Fibroblast of peridontal ligament (primary cell): Measurements from ENCODE around the gene MDK.

ENCODE experiments used
- DNase-seq: peaks from one replicate; pipeline ENCODE4 v3.0.0-alpha.2; 2010; ENCODE audit errors: extremely low read depth

Gene MDK

DNA sequence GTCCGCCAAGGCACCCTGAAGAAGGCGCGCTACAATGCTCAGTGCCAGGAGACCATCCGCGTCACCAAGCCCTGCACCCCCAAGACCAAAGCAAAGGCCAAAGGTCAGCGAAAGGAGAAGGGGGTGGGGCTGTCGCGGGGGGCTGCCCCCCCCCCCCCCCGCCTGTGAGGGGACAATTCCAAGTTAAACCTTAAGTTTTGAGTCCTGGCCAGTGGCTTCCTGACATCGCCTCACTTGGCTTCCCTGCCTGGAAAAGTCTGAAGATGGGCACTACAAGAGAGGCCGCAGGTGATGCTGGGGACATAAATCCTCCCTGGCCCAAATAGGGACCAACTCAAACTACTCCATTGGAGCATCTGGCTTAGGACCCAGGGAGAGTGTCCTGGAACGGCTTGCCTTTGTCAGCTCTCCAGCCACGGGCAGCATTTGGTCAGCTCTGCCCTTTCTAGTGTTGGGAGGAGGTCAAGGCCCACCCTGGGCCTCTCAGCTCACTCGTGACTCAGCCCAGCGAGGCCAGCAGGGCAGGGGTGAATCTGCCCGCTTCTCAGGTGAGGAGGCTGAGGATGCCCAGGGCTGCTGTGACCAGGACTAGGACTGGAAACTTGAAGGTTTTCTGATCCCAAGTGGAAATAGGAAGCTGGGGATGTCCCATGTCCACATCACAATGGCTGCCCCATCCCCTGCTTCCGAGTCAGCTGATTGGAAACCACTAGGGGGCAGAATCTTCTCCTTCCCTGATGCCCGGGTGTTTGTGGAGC, 1.4 kb downstream of the MDK start:
- DNase-seq, result peak; percentile 49

DNA sequence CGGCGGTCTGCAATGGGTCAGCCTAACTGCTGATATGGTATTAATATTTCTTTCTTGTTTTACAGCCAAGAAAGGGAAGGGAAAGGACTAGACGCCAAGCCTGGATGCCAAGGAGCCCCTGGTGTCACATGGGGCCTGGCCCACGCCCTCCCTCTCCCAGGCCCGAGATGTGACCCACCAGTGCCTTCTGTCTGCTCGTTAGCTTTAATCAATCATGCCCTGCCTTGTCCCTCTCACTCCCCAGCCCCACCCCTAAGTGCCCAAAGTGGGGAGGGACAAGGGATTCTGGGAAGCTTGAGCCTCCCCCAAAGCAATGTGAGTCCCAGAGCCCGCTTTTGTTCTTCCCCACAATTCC, 1.9 kb downstream of the MDK start:
- no peak for DNase-seq

DNA sequence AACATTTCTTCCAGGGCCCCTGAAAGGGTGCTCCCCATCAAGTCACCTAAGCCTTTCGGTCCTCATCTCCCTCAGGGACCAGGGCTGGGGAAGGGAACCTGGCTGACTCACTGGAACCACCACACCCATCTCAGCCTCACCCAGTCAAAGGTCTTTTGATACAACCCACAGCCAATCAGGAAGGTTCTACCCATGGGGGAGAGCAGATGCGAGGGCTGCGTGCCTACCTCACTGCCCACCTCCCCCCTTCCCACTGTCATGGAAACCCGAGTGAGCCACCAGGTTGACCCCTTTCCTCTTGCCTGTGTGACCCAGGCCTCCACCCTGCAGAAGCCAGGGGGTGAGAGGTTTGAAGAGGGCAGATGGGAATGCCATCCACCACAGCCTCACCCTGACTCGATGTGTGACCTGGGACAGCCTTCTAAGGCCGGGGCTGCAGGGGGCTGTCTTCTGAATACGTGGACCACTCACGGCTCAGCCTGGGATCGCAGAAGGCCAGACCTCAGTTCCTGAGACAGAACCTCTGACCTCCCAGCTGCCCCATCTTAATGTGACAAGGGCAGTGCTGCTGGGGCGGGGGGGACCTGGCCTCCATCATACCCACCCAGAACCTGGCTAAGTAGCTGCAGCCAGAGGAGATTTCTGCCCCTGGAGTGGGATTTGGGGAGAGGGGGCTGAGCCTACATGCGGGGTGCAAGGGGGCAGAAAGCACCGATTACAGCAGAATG, 2.7 kb downstream of the MDK start:
- no peak for DNase-seq

DNA sequence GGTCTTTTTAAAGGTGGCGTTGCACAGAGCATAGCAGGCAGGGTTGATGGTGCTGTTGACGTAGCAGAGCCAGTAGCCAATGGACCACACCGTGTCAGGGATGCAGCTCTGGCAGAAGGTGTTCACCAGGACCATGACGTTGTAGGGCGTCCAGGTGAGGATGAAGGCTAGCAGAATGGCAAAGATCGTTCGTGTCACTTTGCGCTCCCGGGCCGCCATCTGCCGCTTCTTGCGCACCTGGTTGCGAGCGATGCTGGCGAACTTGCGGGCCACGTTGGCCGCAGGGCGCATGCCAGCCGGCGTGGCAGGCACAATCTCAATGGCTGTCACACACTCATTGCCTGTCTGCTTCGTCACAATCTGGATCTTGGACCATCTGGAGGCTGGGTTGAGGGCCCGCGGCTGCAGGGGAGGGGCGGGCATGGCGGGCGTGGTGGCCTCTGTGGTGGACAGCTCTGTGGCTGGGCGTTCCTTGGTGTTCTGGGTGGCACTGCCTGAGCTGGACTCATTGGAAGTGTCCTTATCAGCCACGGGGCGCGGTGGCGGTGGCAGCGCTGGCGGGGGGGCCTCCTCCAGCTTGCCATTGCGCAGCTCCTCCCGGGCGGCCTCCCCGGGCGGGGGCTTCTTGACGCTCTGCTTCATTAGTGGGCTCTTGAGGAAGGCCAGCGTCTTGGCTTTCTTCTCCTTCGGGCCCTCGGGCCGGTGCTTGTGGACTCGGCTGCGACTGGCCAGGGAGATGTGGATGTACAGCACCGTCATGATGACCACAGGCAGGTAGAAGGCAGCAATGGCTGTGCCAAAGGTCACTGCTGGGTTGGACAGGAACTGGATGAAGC, 3.9 kb downstream of the MDK start:
- DNase-seq, result no peak

DNA sequence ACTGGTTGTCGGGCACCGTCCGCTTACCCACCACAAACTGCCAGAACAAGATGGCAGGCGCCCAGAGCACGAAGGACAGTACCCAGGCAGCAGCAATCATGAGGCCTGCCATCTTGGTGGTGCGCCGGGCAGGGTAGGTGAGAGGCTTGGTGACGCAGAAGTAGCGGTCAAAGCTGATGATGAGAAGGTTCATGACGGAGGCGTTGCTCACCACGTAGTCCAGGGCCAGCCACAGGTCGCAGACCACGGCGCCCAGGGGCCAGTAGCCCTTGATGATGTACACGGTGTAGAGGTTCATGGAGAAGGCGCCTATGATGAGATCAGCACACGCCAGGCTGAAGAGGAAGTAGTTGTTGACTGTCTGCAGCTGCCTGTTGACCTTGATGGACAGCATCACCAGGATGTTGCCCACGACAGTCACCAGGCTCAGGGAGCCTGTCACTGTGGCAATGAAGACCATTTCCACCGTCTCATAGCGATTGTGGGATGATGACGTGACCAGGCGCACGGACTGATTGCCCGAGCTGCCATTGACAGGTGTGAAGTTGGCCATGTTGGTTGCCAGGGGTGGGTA, 4.6 kb downstream of the MDK start:
- DNase-seq, result no peak

DNA sequence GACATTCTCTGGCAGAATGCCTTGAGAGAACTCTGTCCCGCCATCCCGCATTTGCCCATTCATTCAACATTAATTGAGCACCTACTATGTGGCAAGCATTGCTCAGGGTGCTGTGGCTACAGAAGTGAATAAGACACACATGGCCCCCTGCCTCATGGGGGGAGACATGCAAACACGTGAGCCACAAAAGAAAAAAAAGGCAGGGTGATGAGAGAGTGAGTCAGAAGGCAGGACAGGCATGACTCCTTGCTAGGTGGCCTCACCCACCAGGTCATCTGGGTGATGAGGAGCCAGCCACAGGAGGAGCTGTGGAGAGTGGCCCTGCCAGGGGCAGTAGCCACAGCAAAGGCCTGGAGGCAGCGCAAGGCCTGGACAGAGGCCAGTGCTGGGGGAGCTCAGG, 5.2 kb downstream of the MDK start:
- no peak for DNase-seq

DNA sequence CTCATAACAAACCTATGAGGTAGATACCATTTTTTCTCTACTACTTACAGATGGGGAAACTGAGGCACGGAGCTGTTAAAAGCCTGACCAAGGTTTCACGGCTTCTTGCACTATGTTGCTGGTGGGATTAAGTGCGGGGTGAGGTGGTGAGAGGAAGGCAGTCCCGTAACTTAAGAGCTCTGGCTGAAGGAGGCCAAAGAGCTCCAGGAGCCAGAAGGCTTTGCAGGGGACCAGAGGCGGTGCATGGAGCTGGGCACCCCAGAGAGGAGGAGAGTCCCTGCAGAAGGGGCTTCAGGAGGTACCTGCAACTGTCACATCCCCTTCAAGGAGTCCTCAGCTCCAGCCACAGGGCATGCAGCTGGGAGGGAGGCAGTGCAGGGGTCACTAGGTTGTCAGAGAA, 6.0 kb downstream of the MDK start:
- no peak for DNase-seq

DNA sequence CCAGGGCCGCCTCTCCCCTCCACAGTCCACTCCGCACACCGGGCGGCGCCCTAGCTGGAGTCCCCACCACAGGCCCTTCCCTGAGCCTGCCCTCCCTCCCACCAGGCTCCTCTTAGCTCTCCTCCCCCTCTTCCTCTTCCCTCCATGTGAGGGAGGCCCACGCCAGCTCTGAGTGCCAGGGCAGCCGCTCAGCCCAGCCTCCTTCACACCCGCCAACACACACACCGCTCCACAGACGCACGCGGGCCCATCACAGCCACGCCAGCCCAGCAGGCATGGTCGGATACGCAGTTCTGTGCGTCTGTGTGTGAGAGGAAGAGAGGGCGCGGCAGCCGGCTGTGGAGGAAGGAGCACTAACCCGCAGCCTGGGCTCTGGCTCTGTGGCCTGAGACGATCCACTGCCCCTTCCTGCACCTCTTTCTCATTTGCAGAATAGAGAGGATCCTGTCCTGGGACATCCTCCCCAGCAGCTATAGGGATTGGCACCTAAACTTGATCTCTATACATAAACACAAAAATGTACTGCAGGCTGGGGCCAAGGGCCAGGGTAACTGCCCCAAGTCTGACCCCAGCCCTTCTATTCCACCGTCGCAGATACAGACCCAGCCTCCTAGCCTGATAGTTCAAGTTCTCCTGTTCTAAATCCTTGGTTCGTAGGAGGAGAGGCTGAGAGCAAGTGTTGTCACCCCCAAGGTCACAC, 6.6 kb downstream of the MDK start:
- no peak for DNase-seq

DNA sequence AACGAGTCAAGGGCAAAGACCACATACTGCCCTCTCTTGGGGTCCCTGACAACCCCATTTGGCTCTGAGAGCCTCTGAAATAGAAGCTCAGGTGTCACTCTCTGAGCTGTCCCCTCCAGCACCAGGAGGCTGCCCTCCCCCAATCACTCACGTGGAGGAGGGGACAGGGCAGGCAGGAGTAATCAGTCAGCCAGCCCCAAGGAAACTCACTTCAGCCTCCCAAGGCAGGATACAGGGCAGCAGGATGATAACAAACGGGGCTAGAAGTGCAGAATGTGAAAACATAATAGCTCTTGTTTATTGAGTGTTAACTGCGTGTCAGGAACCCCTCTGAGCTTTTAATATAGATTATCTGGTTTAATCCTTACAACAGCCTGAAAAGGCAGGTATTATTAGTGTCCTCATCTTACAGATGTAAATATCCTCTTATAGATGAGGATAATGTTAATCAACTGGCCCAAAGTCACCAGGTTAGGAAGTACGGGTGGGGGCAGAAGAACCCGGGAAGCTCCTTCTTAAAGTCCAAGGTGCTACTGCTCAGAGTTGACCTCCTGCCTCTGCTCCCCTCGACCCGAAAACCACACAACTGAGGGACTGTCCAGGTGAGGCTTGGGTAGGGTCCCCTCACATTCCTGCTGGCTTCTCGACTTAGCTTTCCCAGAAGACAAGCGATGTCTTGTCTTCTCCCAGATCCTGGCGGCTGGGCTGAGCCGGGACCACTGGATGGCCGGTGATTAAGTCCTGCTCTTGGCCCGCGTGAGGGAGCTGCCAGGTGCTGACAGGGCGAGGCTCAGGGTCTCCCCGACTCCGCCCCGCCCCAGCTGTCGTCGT, 7.4 kb downstream of the MDK start:
- no peak for DNase-seq

DNA sequence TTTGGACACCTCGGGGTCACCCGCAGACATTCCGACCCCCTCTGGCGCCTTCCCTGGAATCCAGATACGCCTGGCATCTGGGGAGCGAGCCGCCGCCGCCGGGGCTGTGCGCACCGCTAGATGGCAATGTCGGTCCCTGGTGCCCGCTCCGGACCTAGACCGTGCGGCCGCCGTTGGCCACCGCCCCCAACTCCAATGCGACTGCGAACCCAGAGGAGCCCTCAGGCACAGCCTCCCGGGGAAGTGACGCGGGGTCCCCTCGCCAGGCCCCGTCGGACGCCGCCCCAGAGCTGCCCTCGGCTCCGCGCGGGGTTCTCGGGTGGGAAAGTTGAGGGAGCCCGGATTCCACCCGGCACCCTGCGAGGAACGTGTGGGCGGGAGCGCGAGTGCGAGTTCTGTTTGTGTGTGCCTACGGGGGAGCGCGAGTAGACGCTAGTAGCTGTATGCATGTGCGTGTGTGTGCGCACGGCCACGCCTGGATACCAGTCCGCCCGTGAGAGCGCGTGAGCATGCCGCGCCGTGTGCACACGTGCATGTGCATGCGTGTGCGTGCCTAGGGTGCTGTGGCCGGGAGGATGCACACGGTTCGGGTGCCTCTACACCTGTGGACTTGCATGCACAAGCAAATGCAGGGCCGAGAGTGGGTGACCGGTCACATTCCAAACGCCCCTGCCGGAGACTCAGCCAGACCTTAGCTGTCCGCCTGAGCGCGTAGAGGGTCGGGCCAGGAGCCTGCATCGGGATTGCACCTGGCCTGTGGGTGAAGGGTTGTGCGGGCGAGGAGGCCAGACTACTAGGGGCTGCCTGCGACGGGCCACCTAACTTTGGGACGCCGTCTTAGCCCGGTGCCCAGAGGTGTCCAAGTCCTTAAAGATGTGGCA, 8.2 kb downstream of the MDK start:
- peak; percentile 38 for DNase-seq

DNA sequence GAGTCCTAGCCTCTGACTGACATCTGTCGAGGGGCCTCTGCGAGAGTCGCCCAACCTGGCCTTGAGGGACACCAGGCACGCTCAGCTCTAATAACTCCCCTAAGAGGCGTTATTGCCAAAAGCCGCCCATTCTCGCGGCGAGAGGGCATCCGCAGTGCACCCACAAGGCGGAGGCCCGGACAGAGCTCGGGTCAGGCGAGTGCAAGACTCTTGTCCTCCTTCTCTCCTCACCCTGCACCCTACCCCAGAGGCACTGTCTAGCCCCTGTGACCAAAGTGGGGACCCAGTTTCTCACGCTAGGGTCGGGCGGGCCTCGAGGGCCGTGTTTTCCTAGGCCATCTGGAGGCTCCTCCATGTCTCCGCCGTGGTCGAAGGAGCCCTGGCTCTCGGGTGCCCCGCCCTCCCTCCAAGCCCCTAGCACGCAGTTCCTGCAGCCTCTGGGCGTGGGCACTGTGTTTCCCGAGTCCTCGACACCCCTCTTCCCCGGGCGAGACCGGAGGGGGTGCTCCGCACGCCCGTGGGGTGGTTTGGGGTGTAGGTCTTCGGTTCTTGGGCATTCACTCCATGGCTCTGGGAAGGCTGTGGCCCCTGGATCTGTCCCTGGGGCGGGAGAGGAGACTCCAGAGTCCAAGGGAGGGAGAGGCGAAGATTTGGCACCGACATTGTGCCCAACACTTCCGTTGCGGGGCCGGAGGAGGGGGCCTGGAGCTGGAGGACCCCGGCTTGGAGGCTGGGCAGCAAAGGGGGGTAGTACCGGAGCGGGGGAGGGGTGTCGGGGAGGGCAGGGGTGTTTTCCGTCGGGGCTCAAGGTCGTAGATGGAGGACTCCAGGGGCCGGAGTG, 9.1 kb downstream of the MDK start:
- DNase-seq, result no peak

DNA sequence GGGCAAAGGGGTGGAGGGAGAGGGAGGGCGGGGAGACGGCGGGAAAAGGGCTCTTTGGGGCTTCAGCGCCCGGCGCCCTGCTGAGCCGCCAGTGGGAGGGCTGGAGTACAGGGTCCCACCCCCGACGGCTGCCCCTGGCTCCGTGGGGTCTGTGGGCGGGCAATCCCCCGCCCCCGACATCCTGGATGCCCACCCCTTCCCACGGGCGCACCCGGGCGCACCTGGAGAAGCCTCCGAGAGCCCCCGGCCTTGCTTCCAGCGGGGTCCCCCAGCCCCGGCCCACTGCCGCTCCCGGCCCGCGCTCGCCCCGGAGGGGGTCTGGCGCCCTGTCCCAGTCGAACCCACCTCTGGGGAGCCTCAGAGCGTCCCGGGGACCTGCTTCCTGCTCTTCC, 9.7 kb downstream of the MDK start:
- no peak for DNase-seq

DNA sequence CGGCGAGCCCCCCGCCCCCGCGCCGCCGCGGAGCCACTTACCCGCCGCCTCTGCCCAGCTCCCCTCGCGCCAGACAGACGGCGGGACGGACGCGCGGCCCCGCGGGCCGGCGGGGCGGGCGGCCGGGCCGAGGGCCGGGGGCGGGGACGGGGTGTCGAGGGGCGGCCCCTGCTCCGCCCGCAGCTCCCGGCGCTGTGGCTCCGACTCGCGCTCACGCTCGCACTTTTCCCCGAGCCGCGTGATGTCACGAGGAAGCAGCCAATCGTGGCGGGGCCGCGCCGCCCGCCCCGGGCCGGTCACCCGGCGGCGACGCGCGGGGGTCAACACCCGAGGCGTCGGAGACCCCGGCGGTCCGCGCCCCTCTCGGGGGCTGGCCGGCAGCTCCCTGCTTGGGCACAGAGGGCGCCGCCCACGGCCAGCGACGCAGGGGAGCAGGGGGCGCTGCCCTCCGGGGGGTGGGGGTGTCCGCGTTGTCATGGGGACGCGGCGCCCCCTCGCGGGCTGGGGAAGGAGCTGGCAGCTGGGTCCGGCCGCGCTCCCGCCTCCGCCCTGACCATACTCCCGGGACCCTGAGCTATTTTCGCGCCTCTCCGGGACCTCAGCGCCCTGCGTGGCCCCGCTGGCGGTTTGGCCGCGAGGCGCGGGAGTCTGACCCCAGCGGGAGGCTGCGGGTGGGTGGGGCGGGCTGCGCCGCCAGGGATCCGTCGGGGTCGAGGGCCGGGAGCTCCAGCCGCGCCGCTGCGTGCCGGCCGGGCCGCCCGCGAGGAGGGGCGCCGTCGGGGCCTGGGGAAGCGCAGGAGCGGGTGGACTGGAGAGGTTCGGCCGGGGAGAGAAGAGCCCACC, 10.3 kb downstream of the MDK start, which contains the start of gene CHRM4:
Gene CHRM4, minus strand, starts transcription at position 199 of the 843 bp plus-strand sequence. CDS start 5,219 bp downstream, outside the sequence.
- DNase-seq, result no peak

DNA sequence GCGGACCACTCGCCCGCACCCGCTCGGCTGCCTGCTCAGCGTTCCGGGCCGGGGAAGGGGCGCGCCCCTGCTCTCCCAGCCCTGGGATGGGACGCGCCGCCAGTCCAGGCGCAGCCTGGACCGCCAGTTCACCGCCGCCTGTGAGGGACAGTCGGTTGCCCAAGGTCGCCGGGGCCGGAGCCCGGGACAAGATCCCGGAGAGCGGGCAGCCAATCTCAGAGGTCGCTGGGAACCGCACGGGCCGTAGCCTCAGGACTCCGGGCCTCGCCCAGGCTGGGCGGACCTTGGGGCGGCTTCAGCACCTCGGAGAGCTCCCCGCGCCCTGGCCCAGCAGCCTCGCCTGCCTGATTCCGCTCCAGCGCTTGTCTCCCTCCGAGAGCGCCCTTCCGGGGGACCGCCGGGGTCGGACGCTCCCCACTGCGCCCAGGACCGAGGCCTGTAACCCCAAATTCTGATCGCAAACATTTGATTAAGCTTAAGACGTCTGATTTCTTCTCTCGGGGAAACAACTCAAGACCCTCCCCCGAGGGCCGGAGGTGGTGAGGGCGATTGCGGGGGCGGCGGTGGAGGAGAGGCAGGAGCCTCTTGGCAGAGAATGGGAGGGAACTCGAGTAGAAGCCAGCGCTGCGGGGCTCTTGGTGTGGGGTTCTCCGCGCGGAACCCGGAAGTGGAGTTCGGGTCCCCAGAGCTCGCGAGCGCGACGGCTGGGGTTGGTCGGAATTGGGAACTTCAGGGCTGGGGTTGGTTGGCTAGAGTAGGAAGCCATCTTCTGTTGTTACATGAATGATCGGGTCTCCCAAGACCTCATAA, 11.2 kb downstream of the MDK start:
- DNase-seq, result peak; percentile 70

DNA sequence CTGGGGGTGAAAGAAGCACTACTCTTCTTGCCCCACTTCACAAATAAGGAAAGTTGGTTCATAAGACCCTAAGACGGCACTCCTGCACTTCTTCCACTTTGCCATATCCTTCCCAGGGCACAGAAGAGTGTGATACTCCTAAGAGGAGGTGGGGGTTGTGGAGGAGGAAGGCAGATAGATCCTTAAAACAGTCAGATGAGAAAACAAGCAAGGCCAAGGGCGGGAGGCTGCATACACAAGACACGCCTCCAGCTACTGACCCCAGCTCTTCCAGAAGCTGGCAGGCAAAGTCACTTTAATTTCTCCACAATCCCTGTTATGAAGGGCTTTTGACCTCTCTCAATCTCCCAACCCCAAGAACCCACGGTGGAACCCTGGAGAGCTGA, 11.8 kb downstream of the MDK start:
- no peak for DNase-seq

DNA sequence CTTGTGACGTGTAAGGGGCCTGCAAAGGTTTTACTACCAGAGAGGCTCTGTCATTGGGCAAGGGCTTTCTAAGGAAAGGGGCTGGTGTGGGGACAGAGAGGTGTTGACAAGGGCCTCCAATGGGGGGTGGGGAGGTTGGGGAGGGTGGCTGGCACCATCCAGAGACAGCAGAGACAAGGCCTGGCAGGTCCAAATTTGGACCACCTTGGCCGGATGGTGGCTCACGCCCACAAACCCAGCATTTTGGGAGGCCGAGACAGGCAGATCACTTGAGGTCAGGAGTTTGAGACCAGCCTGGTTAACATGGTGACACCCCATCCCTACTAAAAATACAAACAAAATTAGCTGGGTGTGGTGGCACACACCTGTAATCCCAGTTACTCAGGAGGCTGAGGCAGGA, 12.3 kb downstream of the MDK start:
- DNase-seq, result no peak

DNA sequence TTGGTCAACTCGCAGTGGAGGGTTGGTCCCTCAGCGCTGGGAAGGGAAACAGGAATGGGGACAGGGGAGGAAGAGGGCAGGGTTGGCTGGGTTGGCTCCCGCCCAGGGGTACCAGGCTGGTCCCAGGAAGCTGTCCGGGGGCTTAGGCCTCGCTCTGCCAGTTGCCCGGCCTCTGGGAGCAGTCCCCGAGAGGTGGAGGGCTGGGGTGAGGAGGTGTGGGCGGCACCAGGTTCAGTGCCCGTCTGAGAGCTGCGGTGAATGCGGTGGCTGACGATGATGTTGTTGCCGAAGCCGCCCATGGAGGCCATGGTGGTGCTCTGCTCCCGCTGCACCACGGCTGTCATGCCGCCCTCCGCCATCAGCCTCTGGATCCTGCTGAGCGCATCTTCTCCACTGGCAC, 16.1 kb downstream of the MDK start:
- no peak for DNase-seq
